Gastrocnemius medialis (tissue), 4 donors: ENCODE measurements around the gene TBX2. TPM values are rescaled to one million over a fixed set of nuclear protein-coding genes. Genes with fewer than 3 reads are reported as not detected.

ENCODE experiments used
- ATAC-seq, 2 donors: fragments of 150-250 bp; one replicate each; pipeline ENCODE4 v1.9.1; 2016
- DNase-seq, 2 donors: peaks; one replicate each; pipeline ENCODE4 v3.0.0-alpha.2; 2019
- H3K27ac ChIP-seq, 4 donors: fragments of 200-600 bp; sonication (generic); 1 replicate in 1 of 4; 2 replicates in 3 of 4; pipeline ENCODE4 v1.5.1; 2016 to 2018; ENCODE audit warnings: mild to moderate bottlenecking in 2 of 4, moderate library complexity in 1 of 4
- H3K27me3 ChIP-seq, 3 donors: fragments of 200-600 bp; sonication (generic) in 2 of 3; 1 replicate in 1 of 3; 2 replicates in 2 of 3; pipeline versions ENCODE4 v1.5.1 to v1.6.0; 2016 to 2019; ENCODE audit warnings: mild to moderate bottlenecking in 1 of 3, moderate library complexity in 1 of 3
- H3K36me3 ChIP-seq, 2 donors: fragments of 200-600 bp; sonication (generic) in 1 of 2; one replicate each; pipeline ENCODE4 v1.5.1; 2017 to 2018
- H3K4me1 ChIP-seq, 2 donors: fragments of 200-600 bp; sonication (generic) in 1 of 2; one replicate each; pipeline ENCODE4 v1.5.1; 2016 to 2017; ENCODE audit warnings: mild to moderate bottlenecking in 2 of 2
- H3K4me3 ChIP-seq, 4 donors: fragments of 200-600 bp; sonication (generic) in 3 of 4; 1 replicate in 1 of 4; 2 replicates in 3 of 4; pipeline ENCODE4 v1.5.1; 2016 to 2019; ENCODE audit warnings: mild to moderate bottlenecking in 2 of 4
- H3K9me3 ChIP-seq, 3 donors: fragments of 200-600 bp; sonication (generic) in 2 of 3; 1 replicate in 1 of 3; 2 replicates in 2 of 3; pipeline ENCODE4 v1.5.1; 2016 to 2019
- POLR2A ChIP-seq, 2 donors: fragments of 450-650 bp; IDR thresholded peaks; one replicate each; pipeline ENCODE4 v1.6.1; 2017; ENCODE audit warnings: antibody characterized with exemption in 2 of 2, mild to moderate bottlenecking in 2 of 2, moderate library complexity in 2 of 2
- in situ Hi-C, 4 donors: fragments of 200-750 bp; cut with MboI; loops; one replicate each; pipeline versions ENCODE4 v1.15.0 to v1.8.0; 2017; ENCODE audit warnings: low sequenced_read_pairs in 4 of 4
- intact Hi-C: fragments of 100-400 bp; cut with DNase I; formaldehyde crosslinking; loops from one replicate; pipeline ENCODE4 v1.15.1; 2023; ENCODE audit warnings: low total_unique reads
- total RNA-seq, 4 donors: library from RNA; depleted of rRNA; stranded (reverse); fragments of >200 nt; gene quantifications; one replicate each; pipeline versions ENCODE4 v1.1.0 to v1.2.3, GENCODE V29; 2016
- TF ChIP-seq, protein P1 (sequence below), 5 experiments: fragments of 450-650 bp in 3 of 5; fragments of 200-600 bp in 2 of 5; sonication (generic) in 2 of 5; IDR thresholded peaks in 4 of 5; conservative IDR thresholded peaks in 1 of 5; 1 replicate in 4 of 5; 2 replicates in 1 of 5; pipeline ENCODE4 v1.5.1; 2016 to 2019; ENCODE audit warnings: antibody characterized with exemption in 5 of 5, mild to moderate bottlenecking in 3 of 5, moderate library complexity in 3 of 5

The TBX2 gene
- total RNA-seq, 4 donors from 2014 or later: 4.2 to 10.4 (median 6.4) TPM

DNA sequence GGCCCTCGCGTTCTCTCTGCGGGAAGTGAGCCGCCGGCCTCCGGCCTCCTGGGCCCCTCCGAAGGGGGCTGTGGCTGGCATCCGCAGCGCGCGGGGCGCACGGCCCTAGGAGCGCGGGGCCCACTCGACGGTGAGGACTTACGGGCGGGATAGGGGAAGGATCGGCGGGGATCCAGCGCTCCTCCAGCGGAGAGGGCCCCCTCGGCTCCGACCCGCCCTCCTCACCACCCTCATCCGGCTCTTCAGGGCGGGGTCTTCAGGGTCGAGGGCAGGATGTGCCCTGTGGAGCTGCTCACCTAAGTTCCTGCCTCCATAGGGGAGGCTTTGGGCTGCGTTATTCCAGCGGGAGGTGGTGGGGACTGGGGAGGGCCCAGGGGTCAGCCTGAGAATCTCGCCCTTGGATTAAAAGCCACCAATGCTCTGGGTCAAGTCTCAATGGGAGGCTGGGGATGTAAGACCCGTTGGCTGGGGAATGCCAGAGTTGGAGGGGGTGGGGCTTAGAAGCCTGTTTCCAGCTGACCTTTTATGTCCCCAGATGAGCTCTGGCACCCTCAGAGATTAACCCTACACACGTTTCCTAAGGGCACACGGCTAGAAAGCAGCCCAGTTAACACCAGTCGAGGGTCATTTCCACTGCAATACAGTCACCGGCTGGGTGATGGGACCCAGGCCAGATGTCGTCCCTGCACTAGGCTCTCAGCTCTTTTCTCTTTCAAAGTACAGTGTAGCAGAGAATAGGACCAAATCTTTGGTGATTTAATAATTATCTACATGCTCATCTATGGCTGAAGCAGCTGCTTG, 13.4 kb downstream of the TBX2 start:
- H3K27me3 ChIP-seq: peaks cover 13 to 28% (median 21%) of the 10 kb centered on the region in 3 donors
- no peaks in the 10 kb centered on the region for H3K9me3 ChIP-seq
- H3K4me3 ChIP-seq: peak overlapping the region; percentile 67 to 74 (median 70)
- DNase-seq: peak in 1 of 2 donors; percentile 15
- ATAC-seq: no peak
- TF ChIP-seq, protein P1, sequence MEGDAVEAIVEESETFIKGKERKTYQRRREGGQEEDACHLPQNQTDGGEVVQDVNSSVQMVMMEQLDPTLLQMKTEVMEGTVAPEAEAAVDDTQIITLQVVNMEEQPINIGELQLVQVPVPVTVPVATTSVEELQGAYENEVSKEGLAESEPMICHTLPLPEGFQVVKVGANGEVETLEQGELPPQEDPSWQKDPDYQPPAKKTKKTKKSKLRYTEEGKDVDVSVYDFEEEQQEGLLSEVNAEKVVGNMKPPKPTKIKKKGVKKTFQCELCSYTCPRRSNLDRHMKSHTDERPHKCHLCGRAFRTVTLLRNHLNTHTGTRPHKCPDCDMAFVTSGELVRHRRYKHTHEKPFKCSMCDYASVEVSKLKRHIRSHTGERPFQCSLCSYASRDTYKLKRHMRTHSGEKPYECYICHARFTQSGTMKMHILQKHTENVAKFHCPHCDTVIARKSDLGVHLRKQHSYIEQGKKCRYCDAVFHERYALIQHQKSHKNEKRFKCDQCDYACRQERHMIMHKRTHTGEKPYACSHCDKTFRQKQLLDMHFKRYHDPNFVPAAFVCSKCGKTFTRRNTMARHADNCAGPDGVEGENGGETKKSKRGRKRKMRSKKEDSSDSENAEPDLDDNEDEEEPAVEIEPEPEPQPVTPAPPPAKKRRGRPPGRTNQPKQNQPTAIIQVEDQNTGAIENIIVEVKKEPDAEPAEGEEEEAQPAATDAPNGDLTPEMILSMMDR (IDR thresholded peaks at IDR 0.05 in 4 of 5, conservative IDR thresholded peaks at IDR 0.05 in 1 of 5): no peak
- TF ChIP-seq POLR2A (IDR thresholded peaks at IDR 0.05): no peak
- in situ Hi-C loops: no loop called here
- intact Hi-C loops: loop anchor here (1.0 to 10.0 kb wide), 4 partner anchors 138 to 653 kb away; partner anchors contain the start of gene BRIP1
- peak overlapping the region; percentile 54 to 76 (median 67) for H3K27ac ChIP-seq
- no peaks in the 10 kb centered on the region for H3K36me3 ChIP-seq
- peaks cover 0 to 21% of the 10 kb centered on the region in 2 donors for H3K4me1 ChIP-seq

DNA sequence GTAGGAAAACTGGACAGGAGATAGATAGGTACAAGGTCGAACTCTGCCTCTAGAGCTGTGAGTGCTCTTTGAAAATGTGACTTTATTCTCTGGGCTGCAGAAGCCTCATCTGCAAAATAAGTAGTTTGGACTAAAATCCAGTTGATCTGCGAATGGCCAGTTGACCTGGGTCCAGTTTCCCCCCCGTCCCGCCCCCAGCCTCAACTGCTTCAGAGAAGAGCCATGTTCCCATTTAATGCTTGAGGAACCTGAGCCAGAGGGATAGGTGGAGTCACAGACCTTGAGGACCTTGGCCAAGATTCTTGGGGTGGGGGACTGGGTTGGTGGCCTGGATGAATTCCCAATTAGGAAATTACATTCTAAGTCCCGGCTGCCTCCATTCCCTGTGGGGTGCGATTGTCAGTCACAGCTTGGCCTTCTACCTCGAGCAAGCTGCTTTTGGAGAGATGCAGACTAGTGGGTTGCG, 14.1 kb downstream of the TBX2 start:
- no peaks in the 10 kb centered on the region for H3K9me3 ChIP-seq
- H3K4me1 ChIP-seq: peaks cover 0 to 20% of the 10 kb centered on the region in 2 donors
- peaks cover 13 to 28% (median 21%) of the 10 kb centered on the region in 3 donors for H3K27me3 ChIP-seq
- no peak for ATAC-seq
- H3K36me3 ChIP-seq: no peaks in the 10 kb centered on the region
- DNase-seq: no peak
- intact Hi-C loops: loop anchor here (2.0 to 10.0 kb wide), 2 partner anchors 137 to 451 kb away; partner anchors contain the start of gene BRIP1
- no peak overlapping the region for H3K4me3 ChIP-seq
- no peak overlapping the region for H3K27ac ChIP-seq
- no peak for TF ChIP-seq POLR2A (IDR thresholded peaks at IDR 0.05)
- TF ChIP-seq, protein P1 (IDR thresholded peaks at IDR 0.05 in 4 of 5, conservative IDR thresholded peaks at IDR 0.05 in 1 of 5): no peak
- in situ Hi-C loops: no loop called here

GRCh38 chr17:61414141-61414935, 14.7 kb downstream of the TBX2 start:
- Histone ChIP-seq H3K4me3 (no peak overlapping the region), H3K27ac (no peak overlapping the region), H3K9me3 (no peaks in the 10 kb centered on the region), H3K36me3 (no peaks in the 10 kb centered on the region), H3K27me3 (peaks cover 13 to 24% (median 21%) of the 10 kb centered on the region in 3 donors), H3K4me1 (peaks cover 0 to 14% of the 10 kb centered on the region in 2 donors)
- in situ Hi-C loops (no loop called here), intact Hi-C loops (loop anchor here (10.0 kb wide), 1 partner anchor 450 kb away; the partner anchor contains the start of gene BRIP1)
- no peak for ATAC-seq
- DNase-seq: peak in 1 of 2 donors; percentile 11
- TF ChIP-seq POLR2A (IDR thresholded peaks at IDR 0.05): no peak
- TF ChIP-seq, protein P1 (IDR thresholded peaks at IDR 0.05 in 4 of 5, conservative IDR thresholded peaks at IDR 0.05 in 1 of 5): no peak

DNA sequence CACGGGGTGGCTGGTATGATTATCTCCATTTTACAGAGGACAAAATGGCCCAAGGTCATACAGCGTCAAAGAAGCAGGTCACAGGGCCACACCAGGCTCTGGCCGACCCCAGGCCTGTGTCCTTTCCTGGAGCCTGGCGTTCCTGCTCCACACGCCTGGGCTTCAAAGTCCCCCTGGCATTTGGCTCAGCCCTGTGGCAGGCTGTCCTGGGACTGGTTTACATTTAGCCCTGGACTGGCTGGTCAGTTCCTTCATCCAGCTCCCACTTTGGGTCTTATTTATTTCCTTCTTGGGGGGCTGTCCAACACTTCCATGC, 15.3 kb downstream of the TBX2 start:
- DNase-seq (no peak), ATAC-seq (no peak)
- peaks cover 0 to 14% of the 10 kb centered on the region in 2 donors for H3K4me1 ChIP-seq
- H3K27ac ChIP-seq: no peak overlapping the region
- peaks cover 13 to 23% (median 21%) of the 10 kb centered on the region in 3 donors for H3K27me3 ChIP-seq
- H3K4me3 ChIP-seq: no peak overlapping the region
- no peak for TF ChIP-seq POLR2A (IDR thresholded peaks at IDR 0.05)
- intact Hi-C loops: loop anchor here (10.0 kb wide), 1 partner anchor 450 kb away; the partner anchor contains the start of gene BRIP1
- in situ Hi-C loops: no loop called here
- no peaks in the 10 kb centered on the region for H3K36me3 ChIP-seq
- H3K9me3 ChIP-seq: no peaks in the 10 kb centered on the region
